NCI-H1694 treated with DMSO at 0.1 percent for 48 hours (cell line): Measurements from ENCODE around the gene CIT.

Source experiments
- DNase-seq: peaks from one replicate; lab custom pipeline; 2025; lab: John Stamatoyannopoulos, UW

CIT gene

DNA sequence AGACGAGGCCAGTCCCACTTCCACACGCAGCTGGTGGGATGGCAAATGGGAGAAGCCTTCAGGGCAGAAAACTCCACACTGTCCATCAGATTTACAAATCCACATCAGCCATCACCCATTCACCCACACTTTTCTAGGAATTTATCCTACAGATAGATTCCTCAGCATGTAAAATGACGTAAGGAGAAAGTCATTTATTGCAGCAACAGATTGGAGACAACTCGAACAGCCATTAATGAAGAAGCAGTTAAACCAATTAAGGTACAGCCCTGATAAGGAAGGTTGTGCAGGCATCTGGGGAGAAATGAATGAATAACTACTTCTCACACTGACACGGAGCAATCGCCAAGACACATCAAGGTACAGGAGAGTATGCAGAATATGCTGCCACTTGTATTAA lies 183.0 kb downstream of the CIT start:
- DNase-seq: no peak

DNA sequence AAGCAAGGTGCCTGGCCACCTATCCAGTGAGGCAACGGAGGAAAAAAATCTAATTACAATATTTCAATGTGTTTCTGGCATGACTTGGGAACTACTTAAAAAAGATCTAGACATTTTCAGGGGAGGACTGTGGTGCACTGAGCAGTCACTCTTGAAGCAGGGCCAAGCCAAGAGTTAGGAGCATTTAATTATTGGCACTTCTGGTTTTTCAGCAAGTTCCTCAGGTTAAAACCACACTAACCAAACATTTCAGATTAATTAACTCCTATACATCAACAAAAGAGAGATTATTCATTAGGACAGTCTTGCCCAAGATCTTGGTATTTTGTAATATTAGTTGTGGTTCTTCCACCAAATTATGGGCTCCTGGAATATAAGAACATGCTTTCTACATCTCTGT lies 183.6 kb downstream of the CIT start:
- no peak for DNase-seq

DNA sequence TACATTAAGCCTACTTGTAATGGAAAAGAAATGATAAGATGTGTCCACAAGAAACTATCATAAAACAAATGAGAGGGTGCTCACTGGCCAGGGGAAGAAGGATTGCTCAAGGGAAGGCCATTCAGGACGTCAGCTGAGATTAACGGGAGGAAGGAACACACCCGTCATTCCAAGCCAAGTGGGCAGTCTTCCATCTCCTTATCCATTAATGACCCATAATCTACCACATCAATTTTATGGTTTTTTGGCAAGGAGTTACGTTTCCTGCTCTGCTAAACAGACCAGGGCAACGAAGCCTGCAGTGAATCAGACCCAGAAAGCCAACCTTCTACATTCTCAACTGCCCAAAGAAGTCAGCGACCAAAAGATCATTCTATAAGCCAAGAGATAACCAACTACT lies 184.1 kb downstream of the CIT start:
- DNase-seq: no peak

DNA sequence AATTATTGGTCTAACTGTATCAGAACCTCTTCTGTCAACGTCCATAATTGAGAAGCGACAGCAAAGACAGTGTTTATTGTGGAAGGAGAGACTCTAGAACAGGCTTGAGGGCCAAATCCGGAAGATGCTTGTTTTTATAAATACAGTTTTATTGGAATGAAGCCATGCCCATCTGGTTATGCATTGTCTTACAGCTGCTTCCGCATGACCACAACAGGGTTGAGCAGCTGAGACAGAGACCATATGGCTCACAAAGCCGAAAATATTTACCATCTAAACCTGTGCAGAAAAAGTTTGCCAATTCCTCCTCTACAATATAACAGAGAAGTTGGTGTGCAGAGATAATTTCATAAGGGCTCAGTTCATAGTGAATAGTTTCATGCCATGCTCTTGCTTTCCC lies 184.7 kb downstream of the CIT start:
- DNase-seq: peak; percentile 90

DNA sequence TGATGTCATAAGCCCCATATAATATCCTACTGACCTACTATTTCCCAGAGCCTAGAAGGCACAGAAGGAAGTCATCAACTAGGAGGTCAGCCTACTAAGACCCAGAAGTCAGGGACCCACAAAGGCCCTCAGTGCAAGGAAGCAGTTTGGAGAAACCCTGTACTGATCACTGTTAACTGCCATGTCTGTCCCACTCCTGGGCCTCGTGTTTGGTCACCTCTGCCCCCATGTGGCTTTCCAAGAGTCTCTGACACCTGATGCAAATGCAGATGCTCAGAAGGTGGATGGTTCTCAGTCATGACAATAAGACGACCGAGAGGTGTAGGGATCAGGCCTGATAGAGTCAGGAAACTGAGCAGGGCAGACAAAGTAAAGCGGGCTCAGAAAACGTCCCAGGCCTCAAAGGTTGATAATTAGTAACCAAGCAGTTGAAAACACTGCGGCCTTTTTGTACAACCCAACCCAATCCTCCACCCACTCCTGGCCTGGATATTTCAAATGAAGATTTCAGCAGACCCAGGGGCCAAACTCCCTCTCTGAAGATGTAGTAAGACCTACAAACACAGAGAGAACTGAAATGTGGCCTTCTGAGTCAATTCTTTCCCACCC lies 185.8 kb downstream of the CIT start:
- DNase-seq: no peak

DNA sequence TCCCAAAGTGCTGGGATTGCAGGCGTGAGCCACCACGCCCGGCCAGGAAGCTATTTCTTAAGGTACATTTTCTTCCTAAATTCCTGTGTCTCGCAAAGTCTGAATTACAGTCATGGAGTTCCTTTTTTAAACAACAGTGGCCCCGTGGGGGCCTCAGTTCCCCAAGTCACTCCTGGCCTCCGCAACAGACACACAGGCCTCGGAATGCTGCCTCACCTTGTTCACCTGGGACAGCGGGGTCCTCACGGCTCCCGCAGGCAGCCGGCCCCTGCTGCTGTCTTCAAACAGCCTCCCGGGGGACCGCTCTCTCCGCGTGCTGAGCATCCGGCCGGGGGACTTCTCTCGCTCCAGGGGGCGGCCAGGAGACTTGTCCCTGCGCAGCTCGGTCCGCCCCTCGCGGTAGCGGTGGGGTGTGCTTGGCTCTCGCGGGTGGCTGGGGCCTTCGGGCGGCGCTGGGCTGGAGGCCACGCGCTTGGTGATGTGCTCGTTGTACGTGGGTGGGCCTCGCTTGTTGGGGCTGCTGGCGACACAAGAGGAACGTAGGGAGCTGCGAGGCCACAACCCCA lies 187.1 kb downstream of the CIT start:
- DNase-seq: no peak

DNA sequence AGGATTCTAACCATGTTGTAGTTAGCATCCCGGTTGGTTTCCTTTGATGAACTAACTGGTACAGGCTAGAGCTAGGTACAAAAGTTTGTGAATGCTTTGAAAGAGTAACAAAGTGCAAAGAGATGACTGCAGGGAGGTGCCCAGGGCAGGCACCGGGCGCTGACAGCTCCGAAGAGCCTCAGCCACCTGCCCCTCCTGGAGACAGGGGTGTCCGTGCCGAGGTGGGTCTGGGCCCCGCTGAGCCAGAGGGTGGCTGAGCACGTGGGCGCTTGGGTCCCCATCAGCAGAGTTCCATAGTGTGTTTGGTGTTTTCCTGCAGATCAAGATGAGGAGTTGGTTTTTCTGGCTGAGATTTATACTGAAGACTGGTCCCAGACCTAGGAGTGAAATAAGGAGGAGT lies 189.2 kb downstream of the CIT start:
- DNase-seq: no peak

DNA sequence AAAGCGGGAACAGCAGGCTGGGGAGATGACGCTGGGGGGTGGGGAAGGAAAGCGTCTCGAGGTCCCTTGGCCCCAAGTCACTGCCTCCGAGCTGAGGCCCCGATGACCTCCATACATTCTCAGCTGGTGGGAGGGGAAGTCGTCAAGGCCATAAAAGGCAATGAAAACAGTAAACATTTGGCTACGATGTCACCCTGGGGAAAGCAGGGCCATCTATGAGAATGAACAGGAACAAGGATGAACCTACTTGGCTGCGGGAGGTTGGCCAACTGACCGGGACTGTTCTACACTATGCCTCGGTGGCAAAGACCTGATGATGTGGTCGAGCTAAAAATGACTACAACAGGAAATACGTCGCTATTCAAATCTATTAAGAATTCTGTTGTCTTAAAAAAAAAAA lies 189.7 kb downstream of the CIT start:
- no peak for DNase-seq

DNA sequence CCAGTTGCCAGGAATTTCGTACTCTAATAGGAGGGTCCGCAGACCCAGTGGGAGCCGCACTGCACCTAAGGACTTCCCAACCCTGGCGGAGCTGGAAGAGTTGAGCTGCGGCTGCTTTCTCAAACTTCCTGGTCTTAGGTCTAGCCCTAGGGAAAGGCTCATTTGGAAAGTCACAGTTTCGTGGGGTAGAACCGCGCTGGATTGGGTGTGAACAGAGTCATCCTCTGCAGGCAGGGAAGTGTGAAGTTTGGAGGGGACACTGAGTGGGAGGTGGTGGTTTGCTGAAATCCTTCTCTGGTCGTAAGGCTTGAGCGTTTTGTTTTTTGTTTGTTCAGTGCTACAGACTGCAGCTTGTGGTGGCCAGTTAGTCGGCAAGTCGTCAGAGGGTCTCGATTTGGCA lies 190.3 kb downstream of the CIT start:
- DNase-seq: no peak

DNA sequence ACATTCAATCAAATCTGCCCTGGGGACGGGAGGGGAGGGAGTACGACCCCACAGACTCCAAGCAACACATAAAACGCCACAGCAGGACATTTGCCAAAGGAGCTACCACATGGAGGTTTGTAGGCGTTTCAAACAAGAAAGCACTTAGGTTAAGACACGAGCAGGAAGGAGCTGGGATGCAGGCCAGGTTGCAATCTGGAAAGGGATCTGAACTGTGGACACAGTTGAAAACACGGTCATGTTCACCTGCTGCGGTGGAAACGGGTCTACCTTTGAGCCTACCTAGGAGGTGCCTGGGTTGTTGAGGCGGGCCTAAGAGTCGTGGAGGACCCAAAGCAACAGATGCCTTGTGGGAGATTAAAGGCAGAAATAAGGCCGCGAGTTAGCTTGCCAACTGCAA lies 190.8 kb downstream of the CIT start:
- DNase-seq: no peak

DNA sequence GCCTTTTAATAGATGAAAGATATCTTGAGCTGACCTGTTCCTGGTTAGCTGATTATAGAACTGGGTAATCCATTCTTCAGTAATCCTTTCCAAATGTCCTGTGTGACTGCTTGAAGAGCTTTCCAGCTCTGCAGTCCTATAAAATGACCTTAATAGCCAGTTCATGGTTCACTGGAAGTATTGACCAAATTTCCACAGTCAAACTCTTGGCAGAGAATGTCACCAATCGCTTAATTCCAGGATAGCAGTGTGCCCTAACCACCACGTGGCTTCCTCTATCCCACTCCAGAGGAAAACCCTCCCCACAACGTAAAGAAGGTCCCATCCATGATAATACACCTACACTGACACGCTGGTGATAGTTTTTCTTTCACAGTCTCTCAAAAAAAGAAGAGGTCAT lies 191.7 kb downstream of the CIT start:
- DNase-seq: no peak

DNA sequence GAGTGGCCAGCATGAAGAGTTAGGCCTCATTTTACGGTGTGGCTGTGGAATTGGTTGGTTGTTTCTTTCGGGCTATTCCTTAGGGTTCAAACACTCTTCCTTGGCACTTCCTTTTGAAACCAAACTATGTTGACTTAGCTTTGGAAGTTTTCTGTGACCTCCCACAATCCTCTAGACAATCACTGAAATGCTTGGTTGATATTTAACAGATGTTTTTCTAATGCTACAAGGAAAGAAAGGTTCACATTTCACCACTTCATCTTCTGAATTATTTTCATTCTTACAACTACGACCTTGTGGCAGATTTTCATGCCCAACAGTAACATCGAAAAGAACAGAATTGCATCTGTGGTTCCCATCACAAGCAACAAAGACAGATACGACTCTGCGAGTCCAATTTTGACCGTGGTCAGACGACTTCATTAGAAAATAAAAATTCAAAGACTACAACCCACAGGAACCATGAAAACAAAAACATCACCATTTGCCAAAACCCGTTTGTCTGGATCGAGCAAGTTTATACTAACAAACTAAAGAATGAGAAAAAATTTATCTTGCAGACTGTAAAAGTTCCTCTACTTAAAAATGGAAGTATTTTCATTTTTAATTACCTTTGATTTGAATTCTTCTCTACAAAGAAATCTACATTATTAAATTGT lies 192.3 kb downstream of the CIT start:
- DNase-seq: no peak

DNA sequence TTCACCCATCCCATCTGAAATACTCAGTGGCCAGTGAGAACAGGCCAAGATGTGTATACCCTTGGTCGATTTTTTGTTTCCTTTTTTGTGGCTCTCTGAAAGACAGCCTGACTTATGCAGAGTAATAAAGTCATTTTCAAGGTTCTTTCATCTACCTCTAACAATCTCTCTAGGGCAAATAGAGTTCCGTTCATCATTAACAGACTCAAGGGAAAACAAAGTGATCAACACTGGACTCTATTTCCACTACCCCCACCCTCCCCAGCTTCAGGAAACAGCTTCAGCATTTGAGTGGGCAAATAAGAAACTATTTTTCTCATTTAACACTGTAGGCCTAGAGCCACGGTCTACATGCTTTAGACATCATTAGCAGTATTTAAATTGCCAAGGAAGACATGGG lies 193.3 kb downstream of the CIT start:
- no peak for DNase-seq

DNA sequence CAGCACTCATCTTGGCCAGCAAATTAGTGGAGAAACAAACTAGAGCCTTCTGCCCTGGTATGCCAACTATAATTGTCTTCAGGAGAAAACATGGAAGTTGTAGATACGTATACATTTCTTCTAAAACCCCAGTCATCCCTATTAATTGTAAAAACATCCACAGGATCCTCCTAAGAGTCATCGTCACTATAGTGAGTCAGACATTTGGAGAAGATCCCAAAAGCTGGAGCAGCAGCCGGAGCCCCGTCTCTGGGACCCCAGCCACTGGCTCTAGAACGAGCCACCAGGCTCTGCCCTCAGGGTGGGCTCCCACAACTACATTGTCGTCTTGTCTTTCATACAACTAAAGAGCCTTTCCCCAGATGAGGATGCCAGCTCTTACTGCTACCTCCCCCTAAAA lies 193.7 kb downstream of the CIT start:
- DNase-seq: no peak

DNA sequence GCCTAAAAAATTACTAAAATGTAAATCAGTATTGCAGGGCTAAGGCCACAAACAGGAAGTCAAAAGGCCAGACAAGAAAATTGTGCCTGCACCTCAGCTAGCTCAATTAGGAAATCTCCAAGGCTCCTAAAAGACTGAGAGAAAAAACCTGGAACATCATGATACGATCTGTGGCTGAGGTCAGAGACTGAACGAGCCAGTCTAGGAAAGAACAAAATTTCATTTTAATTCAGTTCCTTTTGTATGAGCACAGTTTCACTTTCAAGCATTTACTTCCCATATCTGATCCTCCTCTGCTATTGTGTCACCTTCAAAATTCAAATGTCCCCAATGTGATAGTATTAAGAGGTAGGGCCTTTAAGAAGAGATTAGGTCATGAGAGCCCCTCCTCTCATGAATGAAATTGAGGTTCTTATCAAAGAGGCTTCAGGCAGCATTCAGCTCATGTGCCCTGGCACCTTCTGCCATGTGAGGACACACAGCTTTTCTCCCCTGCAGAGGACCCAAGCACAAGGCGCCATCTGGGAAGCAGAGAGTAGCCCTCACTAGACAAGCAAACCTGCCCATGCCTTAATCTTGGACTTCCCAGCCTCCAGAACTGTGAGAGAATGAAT lies 194.4 kb downstream of the CIT start:
- no peak for DNase-seq

DNA sequence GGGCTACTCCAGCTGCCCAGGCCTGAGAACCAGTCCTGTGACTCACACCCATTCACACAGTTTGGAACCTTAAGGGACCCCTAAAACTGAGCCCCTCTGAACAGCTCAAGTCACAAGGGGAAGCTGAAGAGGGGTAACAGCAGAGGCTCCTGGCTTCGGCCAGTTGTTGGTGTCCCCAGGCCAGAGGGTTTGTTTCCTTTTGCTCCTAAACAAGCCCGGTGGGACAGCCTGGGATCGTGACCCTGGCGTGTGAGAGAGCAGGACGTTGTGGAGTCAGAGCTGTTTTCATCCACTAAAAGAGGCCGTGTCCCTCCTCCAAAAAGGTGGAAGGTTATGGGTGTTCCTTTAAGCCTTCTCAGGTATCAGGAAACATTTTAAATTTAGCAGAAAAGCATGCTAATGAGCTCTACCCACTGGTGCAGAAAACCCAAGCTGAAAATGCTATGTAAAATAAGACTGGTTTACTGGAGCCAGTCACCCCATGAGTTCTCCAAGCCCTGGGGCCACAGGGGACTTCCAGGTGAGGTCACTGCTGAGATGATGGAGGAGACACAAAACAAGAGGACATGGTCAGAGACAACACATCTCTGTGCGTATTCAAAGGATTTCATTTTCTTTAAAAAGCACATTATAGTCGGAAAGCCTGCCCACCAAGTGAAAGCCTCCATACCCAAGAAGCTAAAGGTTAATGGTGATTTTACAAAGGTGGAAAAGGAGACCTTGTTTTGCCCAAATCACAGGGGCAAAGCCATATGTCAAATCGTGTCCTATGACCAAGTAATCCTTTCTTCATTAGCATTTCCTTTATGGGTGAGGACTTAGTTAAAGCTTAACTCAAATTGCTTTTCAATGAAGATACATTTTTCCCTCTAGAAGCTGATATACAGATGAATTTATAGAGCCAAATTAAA lies 195.1 kb downstream of the CIT start:
- DNase-seq: no peak

DNA sequence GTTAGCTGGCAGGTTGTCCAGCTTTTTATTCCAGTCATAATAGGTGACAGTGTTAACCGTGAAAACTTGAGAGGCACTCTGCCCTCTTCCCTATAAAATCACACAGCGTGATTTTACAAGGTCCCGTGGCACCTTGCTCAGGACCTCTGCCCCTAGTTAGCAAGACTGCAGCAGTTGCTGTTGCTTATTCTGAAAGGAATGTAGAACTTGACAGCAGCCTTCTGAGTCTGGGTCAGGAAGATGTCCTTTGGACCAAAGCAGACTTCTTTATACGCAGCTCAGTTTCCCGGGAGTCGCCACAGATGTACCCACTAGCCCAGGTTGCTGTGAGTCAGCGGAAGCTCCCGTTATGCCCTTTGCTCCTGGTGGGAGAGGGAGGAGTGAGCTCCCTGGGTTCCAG lies 196.0 kb downstream of the CIT start:
- DNase-seq: no peak

DNA sequence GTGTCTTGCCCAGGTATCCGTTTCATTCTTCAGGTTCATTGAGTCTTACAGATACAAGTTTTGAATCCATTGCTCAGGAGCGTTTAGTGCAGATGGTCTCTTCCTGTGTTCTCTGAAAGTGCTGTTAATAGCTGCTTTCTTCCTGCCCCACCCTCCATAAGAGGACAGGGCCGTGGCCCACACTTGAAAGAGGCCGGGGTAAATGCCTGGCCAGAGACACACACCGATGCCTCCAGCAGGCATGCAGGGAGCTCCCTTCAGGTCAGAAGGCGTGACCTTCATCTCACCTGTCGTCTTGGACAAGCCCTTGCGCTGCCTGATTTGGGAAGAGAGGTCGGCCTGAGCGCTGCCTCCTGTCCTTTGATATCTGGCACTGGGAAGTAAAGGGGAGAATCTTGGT lies 197.6 kb downstream of the CIT start:
- no peak for DNase-seq

DNA sequence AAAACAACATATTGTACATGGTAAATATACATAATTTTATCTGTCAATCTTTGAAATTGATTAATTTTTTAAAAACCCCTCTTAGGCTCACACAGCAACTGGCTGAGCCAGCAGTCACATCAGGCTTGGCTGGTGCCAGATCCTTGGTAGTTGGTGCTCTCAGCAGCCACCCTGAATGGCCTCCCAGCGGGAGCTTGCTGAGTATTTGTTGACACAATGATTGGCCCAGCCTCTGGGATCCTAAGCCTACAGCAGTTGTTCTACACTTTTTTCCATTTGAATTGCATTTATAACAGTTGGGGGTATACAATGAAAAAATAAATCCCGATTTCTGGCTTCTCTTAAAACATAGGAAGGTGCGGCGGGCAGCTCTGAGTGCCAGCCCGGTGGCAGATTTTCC lies 198.0 kb downstream of the CIT start:
- no peak for DNase-seq

DNA sequence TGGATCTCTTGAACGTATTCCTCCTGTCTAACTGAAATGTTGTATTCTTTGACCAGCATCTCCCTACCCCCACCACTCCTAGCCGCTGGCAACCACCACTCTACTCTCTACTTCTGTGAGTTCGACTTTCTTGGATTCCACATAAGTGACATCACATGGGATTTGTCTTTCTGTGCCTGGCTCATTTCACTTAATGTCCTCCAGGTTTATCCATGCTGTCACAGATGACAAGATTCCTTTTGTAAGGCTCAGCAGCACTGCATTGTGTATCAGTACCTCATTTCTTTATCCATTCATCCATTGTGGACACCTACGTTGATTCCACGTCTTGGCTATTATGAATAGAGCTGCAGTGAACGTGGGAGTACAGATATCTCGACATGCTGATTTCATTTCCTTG lies 198.7 kb downstream of the CIT start:
- DNase-seq: no peak

DNA sequence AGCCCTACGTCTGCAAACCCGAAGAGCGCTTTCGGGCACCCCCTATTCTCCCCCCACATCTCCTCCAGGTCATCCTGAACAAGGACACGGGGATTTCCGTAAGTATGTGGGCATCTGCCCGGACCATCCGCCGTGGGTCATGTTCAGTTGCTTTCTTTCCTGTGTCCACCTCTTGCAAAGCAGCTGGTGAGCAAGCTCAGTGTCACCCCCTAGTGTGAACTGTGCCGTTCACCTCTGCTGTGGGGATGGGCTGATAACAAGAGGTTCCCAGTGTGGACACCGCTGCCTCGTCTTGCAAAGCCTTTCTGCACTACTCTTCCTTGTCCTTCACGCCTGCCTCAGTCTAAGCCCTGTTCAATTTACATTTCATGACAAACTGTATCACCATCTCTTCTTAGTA lies 200.5 kb downstream of the CIT start:
- no peak for DNase-seq

DNA sequence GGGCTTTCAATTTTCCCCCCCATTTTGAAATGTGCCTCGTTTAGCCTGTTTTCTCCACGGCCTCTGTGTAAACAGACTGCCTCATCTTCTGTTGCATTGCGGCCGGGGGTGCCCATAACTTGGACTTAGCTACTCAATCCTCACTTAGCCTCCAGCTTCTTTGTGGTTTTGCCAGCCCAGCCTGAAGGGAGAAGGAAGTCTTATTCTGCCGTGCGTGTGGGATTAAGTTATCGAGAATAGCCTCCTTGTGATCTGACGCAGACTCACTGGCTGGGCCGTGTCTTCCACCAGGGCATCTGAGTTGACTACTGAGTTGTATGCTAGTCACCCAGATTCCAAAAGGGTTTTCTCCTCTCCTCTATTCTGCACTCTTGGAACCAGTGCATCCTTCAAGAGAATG lies 201.1 kb downstream of the CIT start:
- DNase-seq: no peak

DNA sequence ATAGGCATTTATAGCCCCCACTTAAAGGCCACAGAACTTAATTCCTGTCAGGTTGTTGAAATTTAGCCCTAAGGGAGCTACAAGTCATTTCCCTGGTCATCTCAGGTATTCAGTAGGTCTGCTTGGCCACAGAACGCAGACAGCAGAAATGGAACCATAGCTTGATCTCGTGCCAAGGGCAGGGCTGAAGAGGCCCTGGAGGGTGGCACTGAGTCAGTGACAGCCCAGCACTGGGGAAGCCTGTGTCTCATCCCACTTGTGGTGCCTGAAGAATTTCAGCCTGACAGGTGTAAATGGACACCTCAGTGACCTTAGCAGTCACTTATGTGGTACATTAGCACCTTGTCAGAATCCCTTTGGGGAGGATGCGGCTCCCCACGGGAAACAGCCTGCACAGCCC lies 202.6 kb downstream of the CIT start:
- no peak for DNase-seq
